ENCODE results near the gene SNX13.

Gene SNX13

GRCh38 chr7:17928055-17928454, 12.2 kb downstream of the SNX13 start:
- Histone ChIP-seq H3K9me3 (no peaks in the 10 kb centered on the region), H3K4me1 (ENCODE audit: control insufficient read depth in 1 of 2, insufficient read depth in 1 of 2, low read depth in 1 of 2, low read length in 1 of 2) (peaks cover 20 to 25% of the 10 kb centered on the region in 2 experiments), H3K36me3 (no peaks in the 10 kb centered on the region), H3K4me3 (ENCODE audit: low read depth in 1 of 2, low read length in 1 of 2) (no peak overlapping the region), H3K27me3 (no peaks in the 10 kb centered on the region), H3K27ac (peak overlapping the region; percentile 7)
- no peak for TF ChIP-seq CTCF (IDR thresholded peaks at IDR 0.05)

- H3K4me3 ChIP-seq (ENCODE audit: low read depth in 1 of 2, low read length in 1 of 2): no peak overlapping the region
- peaks cover 0 to 6% of the 10 kb centered on the region in 2 experiments for H3K4me1 ChIP-seq (ENCODE audit: control insufficient read depth in 1 of 2, insufficient read depth in 1 of 2, low read depth in 1 of 2, low read length in 1 of 2)
- no peak overlapping the region for H3K27ac ChIP-seq
- no peaks in the 10 kb centered on the region for H3K27me3 ChIP-seq
- H3K9me3 ChIP-seq: no peaks in the 10 kb centered on the region
- TF ChIP-seq CTCF (IDR thresholded peaks at IDR 0.05): no peak
- no peaks in the 10 kb centered on the region for H3K36me3 ChIP-seq
These were observed 18.4 kb downstream of the SNX13 start for GRCh38 chr7:17921857-17922416.

GRCh38 chr7:17917842-17918241, 22.5 kb downstream of the SNX13 start:
- Histone ChIP-seq H3K27me3 (no peaks in the 10 kb centered on the region), H3K9me3 (no peaks in the 10 kb centered on the region), H3K36me3 (no peaks in the 10 kb centered on the region), H3K4me3 (ENCODE audit: low read depth in 1 of 2, low read length in 1 of 2) (no peak overlapping the region), H3K27ac (no peak overlapping the region), H3K4me1 (ENCODE audit: control insufficient read depth in 1 of 2, insufficient read depth in 1 of 2, low read depth in 1 of 2, low read length in 1 of 2) (peaks cover 0 to 1% of the 10 kb centered on the region in 2 experiments)
- no peak for TF ChIP-seq CTCF (IDR thresholded peaks at IDR 0.05)

- Histone ChIP-seq H3K36me3 (no peaks in the 10 kb centered on the region), H3K9me3 (no peaks in the 10 kb centered on the region), H3K27me3 (no peaks in the 10 kb centered on the region), H3K4me1 (ENCODE audit: control insufficient read depth in 1 of 2, insufficient read depth in 1 of 2, low read depth in 1 of 2, low read length in 1 of 2) (no peaks in the 10 kb centered on the region), H3K27ac (no peak overlapping the region), H3K4me3 (ENCODE audit: low read depth in 1 of 2, low read length in 1 of 2) (no peak overlapping the region)
- TF ChIP-seq CTCF (IDR thresholded peaks at IDR 0.05): no peak
These were observed 23.5 kb downstream of the SNX13 start for GRCh38 chr7:17916786-17917185.

- H3K36me3 ChIP-seq: no peaks in the 10 kb centered on the region
- no peaks in the 10 kb centered on the region for H3K27me3 ChIP-seq
- no peak overlapping the region for H3K27ac ChIP-seq
- TF ChIP-seq CTCF (IDR thresholded peaks at IDR 0.05): no peak
- H3K9me3 ChIP-seq: no peaks in the 10 kb centered on the region
- H3K4me3 ChIP-seq (ENCODE audit: low read depth in 1 of 2, low read length in 1 of 2): no peak overlapping the region
- no peaks in the 10 kb centered on the region for H3K4me1 ChIP-seq (ENCODE audit: control insufficient read depth in 1 of 2, insufficient read depth in 1 of 2, low read depth in 1 of 2, low read length in 1 of 2)
These were observed 24.5 kb downstream of the SNX13 start for GRCh38 chr7:17915796-17916195.

GRCh38 chr7:17915168-17915567, 25.1 kb downstream of the SNX13 start:
- no peaks in the 10 kb centered on the region for H3K9me3 ChIP-seq
- H3K4me1 ChIP-seq (ENCODE audit: control insufficient read depth in 1 of 2, insufficient read depth in 1 of 2, low read depth in 1 of 2, low read length in 1 of 2): no peaks in the 10 kb centered on the region
- H3K27ac ChIP-seq: no peak overlapping the region
- no peak for TF ChIP-seq CTCF (IDR thresholded peaks at IDR 0.05)
- H3K27me3 ChIP-seq: no peaks in the 10 kb centered on the region
- no peaks in the 10 kb centered on the region for H3K36me3 ChIP-seq
- H3K4me3 ChIP-seq (ENCODE audit: low read depth in 1 of 2, low read length in 1 of 2): no peak overlapping the region

Measured in neutrophil (primary cell).